ENCODE measurements around the gene ATP6V0D1. TPM values are rescaled to one million over a fixed set of nuclear protein-coding genes. Genes with fewer than 3 reads are reported as not detected.

ATP6V0D1 gene
- total RNA-seq, 1 donor from 2014 or later, result 63.0 TPM

DNA sequence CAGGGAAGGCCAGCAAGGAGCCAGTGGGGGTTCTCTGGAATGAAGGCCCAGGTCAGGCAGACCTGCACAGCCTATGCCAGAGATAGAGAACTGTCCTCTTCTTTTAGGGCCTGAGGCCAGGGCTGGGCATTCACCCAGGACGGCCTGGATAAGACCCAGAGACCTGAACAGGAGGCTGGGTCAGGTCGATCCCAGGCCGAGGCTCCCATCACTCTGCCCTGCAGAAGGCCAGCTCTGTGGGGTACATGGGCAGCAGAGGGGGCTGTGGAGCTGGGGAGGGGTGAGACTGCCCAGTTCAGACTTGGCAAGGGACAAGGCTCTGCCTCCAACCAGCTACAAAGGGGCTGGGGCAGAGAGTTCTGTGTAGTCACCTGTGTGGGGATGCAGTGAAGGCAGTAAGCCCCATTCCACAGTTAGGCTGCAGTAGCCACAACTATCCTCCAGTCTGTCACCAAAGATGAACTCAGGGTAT, 35.5 kb downstream of the ATP6V0D1 start:
- DNase-seq, result no peak

DNA sequence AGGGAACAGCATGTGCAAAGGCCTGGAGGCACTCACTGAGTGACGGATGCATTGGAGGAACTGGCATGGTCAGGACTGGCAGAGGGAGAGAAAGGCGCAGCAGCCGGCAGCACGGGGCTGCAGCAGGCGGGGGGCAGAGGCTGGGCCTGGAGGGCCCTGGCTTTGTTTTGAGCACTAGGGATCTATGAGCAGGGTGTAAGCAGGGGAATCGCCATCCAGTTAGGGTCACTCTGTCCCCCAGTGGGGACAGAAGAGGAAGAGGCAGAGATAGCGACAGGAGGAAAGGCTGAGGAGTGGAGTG, 35.9 kb downstream of the ATP6V0D1 start:
- DNase-seq, result no peak

DNA sequence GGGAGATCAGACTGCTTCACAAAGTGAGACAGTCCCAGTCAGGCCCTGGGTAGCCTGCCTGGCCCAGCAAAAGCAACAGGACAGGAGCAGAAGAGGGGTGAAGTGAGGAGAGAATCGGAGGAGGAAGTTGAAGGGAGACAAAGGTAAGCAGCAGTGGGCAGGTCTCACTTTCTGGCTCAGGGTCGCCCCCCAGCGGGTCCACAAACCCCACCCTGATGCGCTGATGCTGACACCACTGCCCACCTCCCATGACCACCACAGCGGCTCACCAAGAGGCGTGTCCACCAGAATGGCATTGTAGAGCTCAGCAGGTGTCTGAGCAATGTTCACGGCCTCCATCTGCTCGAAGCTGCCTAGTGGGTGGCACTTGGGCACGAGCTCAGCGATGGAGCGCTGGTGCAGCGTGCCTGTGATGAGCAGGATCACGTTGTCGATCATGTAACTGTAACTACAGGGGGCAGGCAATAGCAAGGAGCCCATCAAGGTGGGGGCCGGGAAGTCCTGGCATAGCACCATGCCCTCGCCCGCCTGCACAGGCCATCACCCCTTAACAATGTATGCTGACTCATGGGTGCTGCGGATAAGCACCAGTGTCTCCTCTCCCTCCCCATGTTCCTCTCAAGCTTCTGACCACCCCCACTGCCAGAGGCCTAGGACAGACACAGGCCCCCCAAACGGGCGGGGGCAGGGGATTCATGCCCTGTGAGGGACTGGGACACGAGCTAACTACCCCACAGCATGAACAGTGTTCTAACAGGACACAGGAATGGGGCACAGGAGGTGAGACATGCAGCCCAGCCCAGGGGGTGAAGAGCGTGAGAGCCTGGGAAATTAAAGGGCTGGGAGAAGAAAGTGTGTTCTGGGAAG, 36.5 kb downstream of the ATP6V0D1 start:
- no peak for DNase-seq

DNA sequence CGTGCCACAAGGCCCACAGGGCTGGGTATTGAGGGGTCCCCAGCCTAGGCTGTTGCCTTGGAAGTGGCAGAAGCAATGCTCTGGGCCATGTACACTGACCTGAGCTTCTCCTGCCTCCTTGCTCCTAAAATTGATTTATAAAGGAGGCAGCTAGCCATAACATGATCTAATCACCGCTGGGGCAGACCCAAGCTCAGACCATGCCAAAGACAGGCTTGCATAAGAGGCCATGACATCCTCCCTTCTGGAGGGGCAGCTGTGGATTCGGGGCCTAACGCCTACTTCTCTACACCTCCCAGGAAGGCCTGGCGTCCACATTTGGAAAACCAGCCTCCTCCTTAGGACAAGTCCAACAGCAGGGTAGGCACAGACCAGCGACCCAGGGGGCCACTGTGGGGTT, 37.7 kb downstream of the ATP6V0D1 start:
- no peak for DNase-seq

DNA sequence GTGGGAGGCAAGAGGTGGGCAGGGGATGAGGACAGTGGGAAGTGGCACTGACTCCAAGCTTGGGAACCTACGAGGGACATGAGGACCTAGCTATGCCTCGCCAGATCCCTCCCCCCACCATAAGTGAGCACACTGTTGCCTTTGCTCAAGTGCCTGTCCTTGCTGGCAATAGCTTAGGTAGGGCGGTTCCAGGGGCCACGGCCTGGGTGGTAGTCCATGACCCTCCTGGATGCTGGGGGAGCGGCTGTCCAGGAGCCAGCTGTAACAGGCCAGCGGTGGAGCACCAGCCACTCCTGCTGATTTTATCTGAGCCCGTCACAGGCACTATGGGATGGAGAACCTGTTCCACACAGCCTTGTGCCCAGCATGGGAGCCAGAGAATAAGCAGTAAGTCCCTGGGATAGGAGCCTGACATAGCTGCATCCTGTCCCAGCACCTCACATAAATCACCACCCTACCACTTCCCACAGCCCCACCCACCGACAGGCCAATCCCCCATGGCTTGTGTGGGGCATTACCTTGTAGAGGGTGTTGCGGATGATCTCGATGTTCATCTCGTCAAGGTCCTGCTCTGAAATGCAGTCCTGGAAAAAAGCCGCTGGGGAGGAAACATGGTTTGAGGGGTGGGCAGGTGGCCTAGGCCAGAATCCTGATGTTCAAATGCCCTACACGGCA, 38.2 kb downstream of the ATP6V0D1 start:
- no peak for DNase-seq

GRCh38 chr16:67441907-67442306, 39.0 kb downstream of the ATP6V0D1 start:
- no peak for DNase-seq

DNA sequence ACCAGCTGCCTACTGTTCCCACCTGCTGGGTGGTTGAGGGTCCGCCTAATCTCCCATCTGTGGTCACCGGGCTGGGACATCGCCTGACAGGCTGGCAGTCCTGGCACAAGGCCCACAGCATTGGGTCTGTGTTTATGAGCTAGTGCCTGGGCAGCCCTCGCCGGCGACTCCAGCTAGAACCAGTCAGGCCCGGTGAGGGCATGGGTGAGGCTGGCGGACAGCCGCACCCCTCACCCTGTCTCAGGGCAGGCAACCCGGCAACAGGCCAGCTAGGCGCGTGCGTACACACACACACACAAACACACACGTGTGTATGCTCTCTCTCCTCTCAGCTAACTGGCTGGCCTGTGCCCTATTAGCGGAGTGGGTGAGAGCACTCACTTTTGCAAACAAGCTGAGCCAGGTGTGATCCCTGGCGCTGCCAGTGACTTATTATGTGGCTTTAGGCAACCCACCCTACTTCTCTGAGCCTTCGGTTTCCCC, 39.6 kb downstream of the ATP6V0D1 start:
- no peak for DNase-seq

DNA sequence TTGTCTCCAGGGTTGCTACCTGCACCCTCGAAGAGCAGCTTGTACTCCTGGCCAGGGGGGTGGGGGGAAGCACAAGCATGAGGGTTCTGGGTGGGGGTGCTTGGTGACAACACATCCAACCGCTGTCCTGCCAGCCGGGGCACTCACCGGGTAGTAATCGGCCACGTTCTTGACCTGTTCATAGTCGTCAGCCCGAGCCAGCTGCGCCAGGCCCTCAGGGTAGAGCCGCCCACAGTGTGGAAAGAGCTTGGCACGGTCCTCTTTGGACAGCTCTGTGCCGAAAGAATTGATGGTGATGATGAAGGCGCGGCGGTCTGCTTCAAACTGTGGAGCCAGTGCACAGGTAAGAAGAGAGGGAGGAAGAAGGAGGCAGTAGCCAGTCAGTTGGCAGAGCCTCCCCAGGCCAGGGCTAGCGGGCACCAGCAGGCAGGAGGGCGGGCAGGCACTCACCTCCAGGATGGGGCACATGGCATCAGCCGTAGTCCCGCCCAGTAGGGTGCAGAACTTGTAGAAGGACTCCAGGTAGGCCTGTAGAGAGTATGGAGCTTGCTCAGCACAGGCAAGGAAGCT, 42.0 kb downstream of the ATP6V0D1 start:
- no peak for DNase-seq

DNA sequence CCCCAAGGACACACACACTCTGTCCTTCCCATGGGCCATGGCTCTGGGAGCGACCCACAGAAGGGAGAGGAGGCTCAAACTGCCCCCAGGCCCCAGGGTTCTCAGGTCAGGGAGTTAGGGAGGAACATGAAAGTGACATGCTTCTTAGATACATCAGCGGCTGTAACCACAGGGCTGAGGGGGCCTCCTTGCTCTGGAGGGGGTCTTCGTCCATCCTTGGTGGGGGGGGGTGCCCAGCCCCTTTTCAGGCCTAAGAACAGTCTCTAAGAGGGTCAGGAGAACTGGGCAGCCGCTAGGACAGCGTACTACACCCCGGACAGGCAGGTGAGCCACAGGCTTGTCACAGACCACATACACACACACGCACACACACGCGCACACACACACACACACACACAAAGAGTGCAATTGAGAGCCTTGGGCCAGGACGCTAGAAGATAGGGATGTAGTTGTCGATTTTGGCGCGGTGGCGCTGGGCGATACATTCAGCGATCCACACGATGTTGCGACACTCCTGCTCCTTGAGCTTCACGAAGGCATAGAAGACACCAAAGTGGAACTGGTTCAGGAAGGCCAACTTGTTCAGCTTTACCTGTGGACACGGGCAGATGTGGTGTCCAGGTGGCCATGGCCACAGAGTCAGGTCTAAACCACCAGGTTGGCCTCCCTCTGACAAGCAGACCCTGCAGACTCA, 42.7 kb downstream of the ATP6V0D1 start:
- DNase-seq, result no peak

GRCh38 chr16:67437513-67437912, 43.4 kb downstream of the ATP6V0D1 start:
- DNase-seq, result no peak

DNA sequence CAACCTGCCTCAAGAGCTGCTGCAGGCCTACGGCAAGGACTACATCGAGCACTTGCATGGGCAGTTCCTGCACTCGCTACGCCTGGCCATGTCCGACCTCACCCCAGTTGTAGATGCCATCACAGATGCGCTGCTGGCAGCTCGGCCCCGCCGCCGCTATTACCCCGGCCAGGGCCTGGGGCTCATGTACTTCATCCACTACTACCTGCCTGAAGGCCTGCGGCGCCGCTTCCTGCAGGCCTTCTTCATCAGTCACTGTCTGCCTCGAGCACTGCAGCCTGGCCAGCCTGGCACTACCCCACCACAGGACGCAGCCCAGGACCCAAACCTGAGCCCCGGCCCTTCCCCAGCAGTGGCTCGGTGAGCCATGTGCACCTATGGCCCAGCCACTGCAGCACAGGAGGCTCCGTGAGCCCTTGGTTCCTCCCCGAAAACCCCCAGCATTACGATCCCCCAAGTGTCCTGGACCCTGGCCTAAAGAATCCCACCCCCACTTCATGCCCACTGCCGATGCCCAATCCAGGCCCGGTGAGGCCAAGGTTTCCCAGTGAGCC, 44.2 kb downstream of the ATP6V0D1 start:
- DNase-seq, result no peak

GRCh38 chr16:67435758-67436164, 45.2 kb downstream of the ATP6V0D1 start:
- no peak for DNase-seq

DNA sequence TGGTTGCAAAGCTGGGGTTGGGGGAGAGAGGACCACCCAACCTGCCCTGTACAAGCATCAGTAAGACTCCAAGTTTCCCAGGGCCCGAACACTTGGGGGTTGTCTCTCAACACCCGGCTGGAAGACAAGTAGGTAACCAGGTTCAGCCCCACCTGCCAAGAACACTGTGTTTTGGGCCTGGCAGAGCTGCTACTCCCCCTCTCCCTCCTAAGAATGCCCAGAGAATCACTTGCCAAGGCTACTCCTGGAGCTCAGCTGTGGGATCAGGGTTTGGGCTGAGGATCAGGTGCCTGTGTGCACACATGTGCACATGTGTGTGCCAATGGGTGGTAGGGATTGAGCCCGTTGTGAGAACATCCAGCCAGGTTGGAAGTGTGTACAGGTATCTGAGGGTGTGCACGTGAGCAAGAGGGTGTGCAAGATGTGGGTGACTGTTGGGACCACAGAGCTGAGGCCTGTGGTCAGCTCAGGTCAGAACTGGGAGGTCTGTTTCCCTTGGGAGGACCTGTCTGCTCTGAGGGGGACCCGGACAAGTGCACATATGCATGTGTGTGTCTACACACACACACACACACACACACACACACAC, 47.7 kb downstream of the ATP6V0D1 start:
- DNase-seq, result no peak

DNA sequence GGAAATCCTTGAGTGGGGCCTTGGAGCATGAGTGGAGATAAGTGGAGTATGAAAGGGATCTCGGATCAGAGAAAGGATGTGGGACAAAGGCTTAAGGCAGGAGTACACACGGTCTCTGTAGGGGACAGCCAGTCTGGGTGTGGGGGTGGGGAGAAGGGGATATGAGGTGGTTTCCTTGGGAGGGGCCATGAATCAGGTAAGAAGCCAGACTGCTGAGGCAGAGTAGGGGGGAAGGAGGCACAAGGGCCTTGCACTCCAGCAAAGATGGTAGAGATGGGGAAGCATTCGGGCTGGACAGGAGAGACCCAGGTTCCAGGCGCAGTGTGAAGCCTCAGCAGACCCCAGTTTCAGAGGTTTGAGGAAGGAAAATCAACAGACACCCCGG, 48.5 kb downstream of the ATP6V0D1 start:
- no peak for DNase-seq

DNA sequence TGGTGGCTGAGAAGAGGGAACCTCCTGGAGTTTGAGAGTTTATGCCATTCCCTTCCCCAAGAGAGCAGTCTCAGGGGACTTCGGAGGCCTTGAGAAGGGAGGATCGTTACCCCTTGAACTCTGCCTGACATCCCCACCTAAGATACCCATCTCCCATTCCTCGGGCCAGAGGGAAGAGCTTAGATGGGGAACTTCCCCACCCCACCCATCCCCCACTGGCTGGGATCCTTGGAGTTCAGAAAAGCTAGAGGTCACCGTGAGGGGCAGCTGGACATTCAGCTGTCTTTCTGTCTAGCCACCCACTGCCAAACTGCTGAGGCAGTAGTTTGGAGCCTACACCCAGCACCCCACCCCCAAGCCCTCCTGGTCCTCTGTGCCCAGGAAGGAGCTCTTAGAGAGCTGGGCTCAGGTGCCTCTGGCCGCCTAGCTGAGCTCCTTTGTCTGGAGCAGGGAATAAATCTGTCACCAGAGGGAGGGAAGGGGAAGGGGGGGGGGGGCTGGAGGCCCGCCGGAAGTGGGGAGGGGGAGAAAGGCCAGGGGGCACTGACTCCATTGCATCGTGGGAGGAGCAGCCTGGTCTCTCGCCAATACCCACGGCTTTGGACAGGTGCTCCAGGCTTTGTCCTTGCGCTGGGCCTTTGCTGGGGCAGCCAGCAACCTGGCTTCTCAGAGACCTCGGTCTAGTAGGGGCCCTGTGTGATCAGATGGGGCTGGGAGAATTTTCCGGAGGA, 49.0 kb downstream of the ATP6V0D1 start:
- no peak for DNase-seq

- DNase-seq, result no peak
Measured at GRCh38 chr16:67430977-67431774, 49.8 kb downstream of the ATP6V0D1 start, which contains the start of gene HSD11B2. TSS of gene HSD11B2 (plus strand) at chr16:67431121. CDS start at chr16:67431249, 128 bp downstream.

- DNase-seq, result no peak
Measured at GRCh38 chr16:67430504-67430976, 50.4 kb downstream of the ATP6V0D1 start.

DNA sequence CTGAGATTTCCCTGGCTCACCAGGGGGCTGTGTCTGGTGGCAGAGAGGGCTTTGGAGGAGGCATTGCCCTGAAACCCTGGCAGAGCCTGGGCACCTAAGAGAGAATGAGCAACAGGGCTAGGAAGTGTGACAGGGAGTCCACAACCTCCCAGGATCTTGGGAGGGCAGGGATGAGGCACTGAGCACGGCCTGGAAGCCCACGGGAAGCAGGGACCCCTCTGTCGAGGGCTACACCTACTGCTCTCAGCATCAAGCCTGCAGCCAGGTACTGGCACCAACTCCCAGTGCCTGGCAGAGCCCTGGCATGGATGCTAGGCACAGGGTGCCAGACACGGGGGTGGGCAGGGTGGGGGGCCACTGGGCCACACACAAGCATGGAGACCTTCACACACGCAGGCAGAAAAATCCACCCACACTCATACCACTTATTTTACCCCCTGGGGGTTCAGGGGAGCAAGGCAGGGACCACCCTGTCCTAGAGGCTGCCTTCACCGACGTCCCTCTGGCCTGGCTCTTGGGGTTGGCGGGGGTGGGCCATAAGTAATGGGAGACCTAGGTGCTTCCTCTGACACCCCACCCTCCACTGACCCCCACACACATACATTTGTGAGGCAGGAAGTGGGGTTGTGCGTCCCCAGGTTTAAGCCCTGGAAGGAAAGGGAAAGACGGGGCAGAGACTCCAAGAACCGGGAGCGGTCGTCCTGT, 51.0 kb downstream of the ATP6V0D1 start:
- DNase-seq, result no peak

DNA sequence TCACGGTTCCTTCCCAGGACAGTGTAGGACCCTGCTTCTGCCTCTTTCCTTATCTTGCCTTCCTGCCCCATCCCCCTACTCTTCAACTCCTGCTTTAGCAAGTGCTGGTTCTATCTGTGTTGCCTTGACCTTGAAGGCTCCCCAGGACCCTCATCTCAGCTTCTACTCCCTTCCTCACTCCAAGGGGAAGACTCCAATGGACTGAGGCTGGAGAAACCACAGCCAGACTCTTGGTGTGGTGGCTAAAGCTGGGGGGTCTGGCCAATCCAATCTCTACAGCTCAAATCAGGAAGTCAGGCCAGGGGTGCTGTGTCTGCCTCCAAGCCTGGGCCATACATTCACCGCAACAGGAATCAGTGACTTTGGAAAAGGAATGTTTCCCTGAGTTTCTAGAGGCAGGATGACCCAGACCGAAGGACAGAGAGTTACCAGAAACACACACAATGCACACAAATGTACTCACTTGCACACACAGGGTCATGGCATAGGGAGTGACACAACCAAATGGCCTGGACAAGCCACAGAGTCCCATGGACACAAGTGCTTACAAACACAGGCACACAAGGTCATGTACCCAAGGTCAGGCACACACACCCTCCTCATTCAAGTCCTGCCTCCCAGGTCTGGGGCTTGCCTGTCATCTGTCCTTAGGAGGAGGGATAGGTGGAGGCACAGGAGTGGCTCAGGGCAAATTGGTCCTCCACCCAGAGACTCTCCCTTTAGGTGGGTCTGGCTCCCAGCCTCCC, 51.7 kb downstream of the ATP6V0D1 start:
- DNase-seq, result no peak

Data from occipital lobe (tissue), 2 donors.